K562 (cell line): ENCODE data around the gene NARF. TPM values are rescaled to one million over a fixed set of nuclear protein-coding genes. Genes with fewer than 3 reads are reported as not detected.

Source experiments
- CBFB ChIP-seq: sonication (generic); formaldehyde crosslinking; IDR thresholded peaks from 2 replicates; pipeline ENCODE4 v1.4.0; 2020; ENCODE audit warnings: mild to moderate bottlenecking, missing genetic modification reagents
- CHD2 ChIP-seq: IDR thresholded peaks from 2 replicates; pipeline ENCODE4 v1.6.1; 2011; ENCODE audit warnings: low read depth, low read length
- CREM ChIP-seq: IDR thresholded peaks from 2 replicates; pipeline ENCODE4 v1.6.1; 2014; ENCODE audit warnings: antibody characterized with exemption, low read depth
- CXXC5 ChIP-seq: fragments of 250-450 bp; sonication (Bioruptor Pico); IDR thresholded peaks from 2 replicates; pipeline ENCODE4 v1.8.0; 2022; ENCODE audit warnings: inconsistent platforms, mild to moderate bottlenecking, moderate library complexity
- EP400 ChIP-seq: fragments of 450-650 bp; IDR thresholded peaks from 2 replicates; pipeline ENCODE4 v1.6.1; 2017; ENCODE audit warnings: antibody characterized with exemption, mild to moderate bottlenecking, moderate library complexity
- KAT7 ChIP-seq: sonication (generic); formaldehyde crosslinking; IDR thresholded peaks from 2 replicates; pipeline ENCODE4 v1.8.0; 2022; ENCODE audit warnings: missing genetic modification reagents, mild to moderate bottlenecking, borderline replicate concordance
- MTF1 ChIP-seq: fragments of 250-450 bp; sonication (Bioruptor Pico); IDR thresholded peaks from 2 replicates; pipeline ENCODE4 v1.9.0; 2021; ENCODE audit warnings: moderate library complexity, mild to moderate bottlenecking, inconsistent platforms, borderline replicate concordance
- NFATC3 ChIP-seq: fragments of 450-650 bp; IDR thresholded peaks from 2 replicates; pipeline ENCODE4 v1.6.1; 2017; ENCODE audit warnings: mild to moderate bottlenecking
- NONO ChIP-seq, 2 experiments: fragments of 200-400 bp in 1 of 2; fragments of 450-650 bp in 1 of 2; formaldehyde crosslinking in 1 of 2; IDR thresholded peaks; 2 replicates each; pipeline ENCODE4 v1.6.1; 2017; ENCODE audit warnings: low read depth in 2 of 2, mild to moderate bottlenecking in 2 of 2, moderate library complexity in 2 of 2, low read length in 1 of 2
- NR2C2 ChIP-seq, 2 experiments: fragments of 200-800 bp in 1 of 2; sonication (Bioruptor generic) in 1 of 2; sonication (generic) in 1 of 2; formaldehyde crosslinking in 1 of 2; IDR thresholded peaks; 2 replicates each; pipeline versions ENCODE4 v1.6.1 to v1.8.0; 2016 to 2022; ENCODE audit warnings: mild to moderate bottlenecking in 1 of 2, missing compliant biosample characterization in 1 of 2, missing genetic modification characterization in 1 of 2, missing genetic modification reagents in 1 of 2
- NRF1 ChIP-seq, 2 experiments: fragments of 450-650 bp; IDR thresholded peaks in 1 of 2; conservative IDR thresholded peaks in 1 of 2; 2 replicates each; pipeline ENCODE4 v1.6.1; 2014; ENCODE audit warnings: mild to moderate bottlenecking in 2 of 2
- PHF8 ChIP-seq: fragments of 200-600 bp; sonication (generic); IDR thresholded peaks from 2 replicates; pipeline ENCODE4 v1.6.1; 2012; ENCODE audit warnings: mixed run types, mild to moderate bottlenecking, inconsistent platforms, low read length, moderate library complexity, borderline replicate concordance
- TGIF2 ChIP-seq: sonication (generic); formaldehyde crosslinking; IDR thresholded peaks from 2 replicates; pipeline ENCODE4 v1.8.1; 2022; ENCODE audit warnings: mild to moderate bottlenecking, missing genetic modification reagents, moderate library complexity
- ZBED1 ChIP-seq: IDR thresholded peaks from 2 replicates; pipeline ENCODE4 v1.6.1; 2014
- ZFX ChIP-seq: sonication (generic); formaldehyde crosslinking; IDR thresholded peaks from 2 replicates; pipeline ENCODE4 v1.8.0; 2022; ENCODE audit warnings: mild to moderate bottlenecking, missing genetic modification reagents, moderate library complexity
- ZNF444 ChIP-seq: fragments of 250-450 bp; sonication (Bioruptor Pico); IDR thresholded peaks from 2 replicates; pipeline ENCODE4 v1.4.0; 2020; ENCODE audit warnings: mild to moderate bottlenecking, moderate library complexity
- polyA plus RNA-seq, 8 experiments: library from polyadenylated mRNA; depleted of rRNA in 4 of 8; stranded (reverse) in 5 of 8; unstranded in 3 of 8; fragments of >200 nt; fragmentation: Nextera tagmentation in 2 of 8; fragmentation: Illumina TruSeq in 1 of 8; extraction: Ambion mirVana in 2 of 8; extraction: Trizol in 1 of 8; gene quantifications; 2 replicates each; pipeline versions ENCODE4 v1.2.1 to v1.2.3, GENCODE V29; 2011 to 2014; ENCODE audit warnings: inconsistent platforms in 1 of 8, missing spikeins in 1 of 8
- total RNA-seq, 7 experiments: library from RNA; depleted of rRNA in 6 of 7; stranded (reverse); fragments of >200 nt in 6 of 7; fragmentation: Illumina TruSeq in 2 of 7; extraction: Trizol in 2 of 7; gene quantifications; 2 replicates each; pipeline versions ENCODE4 v1.2.1 to v1.2.3, GENCODE V29; 2011 to 2021; ENCODE audit warnings: low replicate concordance in 1 of 7
- TF ChIP-seq, protein P1 (sequence below): fragments of 450-650 bp; formaldehyde crosslinking; IDR thresholded peaks from 2 replicates; pipeline ENCODE4 v1.4.0; 2022; ENCODE audit warnings: missing genetic modification characterization
- TF ChIP-seq, protein P2 (sequence below): fragments of 200-800 bp; sonication (Bioruptor generic); IDR thresholded peaks from 2 replicates; pipeline ENCODE4 v1.6.1; 2017; ENCODE audit warnings: missing genetic modification characterization, missing compliant biosample characterization
- TF ChIP-seq, protein P3 (sequence below): fragments of 450-650 bp; formaldehyde crosslinking; IDR thresholded peaks from 2 replicates; pipeline ENCODE4 v1.4.0; 2020; ENCODE audit warnings: mild to moderate bottlenecking, moderate library complexity
- TF ChIP-seq, protein P4 (sequence below): fragments of 250-450 bp; sonication (Bioruptor Pico); IDR thresholded peaks from 2 replicates; pipeline ENCODE4 v1.9.0; 2021; ENCODE audit warnings: mild to moderate bottlenecking, inconsistent platforms

The NARF gene
- total and polyA plus RNA-seq, 9 of the 15 experiments (the other 6 are each of a cell fraction or from before 2014, with no cell fraction given), result 60.4 to 423 (median 132) TPM

DNA sequence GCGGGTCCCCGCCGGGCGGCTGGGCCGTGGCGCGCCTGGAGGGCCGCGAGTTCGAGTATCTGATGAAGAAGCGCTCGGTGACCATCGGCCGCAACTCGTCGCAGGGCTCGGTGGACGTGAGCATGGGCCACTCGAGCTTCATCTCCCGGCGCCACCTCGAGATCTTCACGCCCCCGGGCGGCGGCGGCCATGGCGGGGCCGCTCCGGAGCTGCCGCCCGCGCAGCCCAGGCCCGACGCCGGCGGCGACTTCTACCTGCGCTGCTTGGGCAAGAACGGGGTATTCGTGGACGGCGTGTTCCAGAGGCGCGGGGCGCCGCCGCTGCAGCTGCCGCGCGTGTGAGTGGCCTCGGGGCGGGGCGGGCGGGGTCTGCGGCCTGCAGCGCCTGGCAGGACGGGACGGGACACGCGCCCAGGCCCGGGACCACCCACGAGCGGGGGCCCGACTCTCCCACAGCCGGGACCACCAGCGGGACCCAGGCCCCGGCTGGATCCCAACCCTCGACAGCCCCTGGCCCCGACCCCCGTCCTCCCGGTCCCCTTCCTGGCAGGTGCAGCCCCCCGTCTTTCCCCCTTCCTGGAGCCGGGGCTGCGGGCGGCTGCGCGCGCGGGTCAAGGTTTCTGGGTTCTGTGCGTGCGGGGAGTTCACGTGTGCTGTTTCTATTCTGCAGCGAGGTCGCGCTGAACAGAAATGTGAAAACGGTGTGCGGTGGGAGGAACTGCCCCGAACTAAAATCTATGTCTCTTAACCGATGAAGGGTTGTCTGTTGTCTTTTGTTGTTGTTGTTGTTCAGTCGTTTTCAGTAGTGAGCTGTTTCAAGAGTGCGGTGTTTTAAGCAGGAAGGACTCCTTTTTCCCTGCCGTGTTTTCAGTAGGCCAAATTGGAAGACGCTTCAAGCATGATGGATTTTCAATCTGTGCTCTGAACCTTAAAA lies 61.7 kb downstream of the NARF start (continued):
- 0 out of 2 replicates have a peak, but pooled peaks have one; percentile 1 for TF ChIP-seq PHF8
- TF ChIP-seq MTF1 (CRISPR knock-in tag), result no peak
- peak; percentile 25; the same call in 1 of the 2 replicates for TF ChIP-seq EP400
- no peak for TF ChIP-seq ZBED1
- TF ChIP-seq TGIF2, result no peak
- TF ChIP-seq, protein P1, sequence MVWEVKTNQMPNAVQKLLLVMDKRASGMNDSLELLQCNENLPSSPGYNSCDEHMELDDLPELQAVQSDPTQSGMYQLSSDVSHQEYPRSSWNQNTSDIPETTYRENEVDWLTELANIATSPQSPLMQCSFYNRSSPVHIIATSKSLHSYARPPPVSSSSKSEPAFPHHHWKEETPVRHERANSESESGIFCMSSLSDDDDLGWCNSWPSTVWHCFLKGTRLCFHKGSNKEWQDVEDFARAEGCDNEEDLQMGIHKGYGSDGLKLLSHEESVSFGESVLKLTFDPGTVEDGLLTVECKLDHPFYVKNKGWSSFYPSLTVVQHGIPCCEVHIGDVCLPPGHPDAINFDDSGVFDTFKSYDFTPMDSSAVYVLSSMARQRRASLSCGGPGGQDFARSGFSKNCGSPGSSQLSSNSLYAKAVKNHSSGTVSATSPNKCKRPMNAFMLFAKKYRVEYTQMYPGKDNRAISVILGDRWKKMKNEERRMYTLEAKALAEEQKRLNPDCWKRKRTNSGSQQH (CRISPR knock-in tag), result no peak
- TF ChIP-seq ZNF444 (CRISPR knock-in tag), result no peak
- TF ChIP-seq CXXC5 (CRISPR knock-in tag), result no peak
- TF ChIP-seq CHD2, result no peak
- TF ChIP-seq CREM, result peak; percentile 9; the same call in 1 of the 2 replicates
- TF ChIP-seq ZFX (CRISPR knock-in tag), result peak; percentile 55; the same call in 1 of the 2 replicates
- TF ChIP-seq, protein P2, sequence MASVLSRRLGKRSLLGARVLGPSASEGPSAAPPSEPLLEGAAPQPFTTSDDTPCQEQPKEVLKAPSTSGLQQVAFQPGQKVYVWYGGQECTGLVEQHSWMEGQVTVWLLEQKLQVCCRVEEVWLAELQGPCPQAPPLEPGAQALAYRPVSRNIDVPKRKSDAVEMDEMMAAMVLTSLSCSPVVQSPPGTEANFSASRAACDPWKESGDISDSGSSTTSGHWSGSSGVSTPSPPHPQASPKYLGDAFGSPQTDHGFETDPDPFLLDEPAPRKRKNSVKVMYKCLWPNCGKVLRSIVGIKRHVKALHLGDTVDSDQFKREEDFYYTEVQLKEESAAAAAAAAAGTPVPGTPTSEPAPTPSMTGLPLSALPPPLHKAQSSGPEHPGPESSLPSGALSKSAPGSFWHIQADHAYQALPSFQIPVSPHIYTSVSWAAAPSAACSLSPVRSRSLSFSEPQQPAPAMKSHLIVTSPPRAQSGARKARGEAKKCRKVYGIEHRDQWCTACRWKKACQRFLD (CRISPR knock-in tag), result no peak
- TF ChIP-seq NONO (IDR thresholded peaks at IDR 0.05; ENCODE audit: low read depth in 2 of 2, low read length in 1 of 2), result peak in 1 of 2 experiments; percentile 59; a peak in 2 of 4 replicates
- peak; percentile 73 to 78 for TF ChIP-seq NRF1 (conservative IDR thresholded peaks at IDR 0.05 in 1 of 2, IDR thresholded peaks at IDR 0.05 in 1 of 2)
- TF ChIP-seq CBFB (CRISPR knock-in tag), result no peak
- TF ChIP-seq, protein P3, sequence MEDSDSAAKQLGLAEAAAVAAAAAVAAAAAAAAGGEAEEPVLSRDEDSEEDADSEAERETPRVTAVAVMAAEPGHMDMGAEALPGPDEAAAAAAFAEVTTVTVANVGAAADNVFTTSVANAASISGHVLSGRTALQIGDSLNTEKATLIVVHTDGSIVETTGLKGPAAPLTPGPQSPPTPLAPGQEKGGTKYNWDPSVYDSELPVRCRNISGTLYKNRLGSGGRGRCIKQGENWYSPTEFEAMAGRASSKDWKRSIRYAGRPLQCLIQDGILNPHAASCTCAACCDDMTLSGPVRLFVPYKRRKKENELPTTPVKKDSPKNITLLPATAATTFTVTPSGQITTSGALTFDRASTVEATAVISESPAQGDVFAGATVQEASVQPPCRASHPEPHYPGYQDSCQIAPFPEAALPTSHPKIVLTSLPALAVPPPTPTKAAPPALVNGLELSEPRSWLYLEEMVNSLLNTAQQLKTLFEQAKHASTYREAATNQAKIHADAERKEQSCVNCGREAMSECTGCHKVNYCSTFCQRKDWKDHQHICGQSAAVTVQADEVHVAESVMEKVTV (CRISPR knock-in tag), result no peak
- TF ChIP-seq, protein P4, sequence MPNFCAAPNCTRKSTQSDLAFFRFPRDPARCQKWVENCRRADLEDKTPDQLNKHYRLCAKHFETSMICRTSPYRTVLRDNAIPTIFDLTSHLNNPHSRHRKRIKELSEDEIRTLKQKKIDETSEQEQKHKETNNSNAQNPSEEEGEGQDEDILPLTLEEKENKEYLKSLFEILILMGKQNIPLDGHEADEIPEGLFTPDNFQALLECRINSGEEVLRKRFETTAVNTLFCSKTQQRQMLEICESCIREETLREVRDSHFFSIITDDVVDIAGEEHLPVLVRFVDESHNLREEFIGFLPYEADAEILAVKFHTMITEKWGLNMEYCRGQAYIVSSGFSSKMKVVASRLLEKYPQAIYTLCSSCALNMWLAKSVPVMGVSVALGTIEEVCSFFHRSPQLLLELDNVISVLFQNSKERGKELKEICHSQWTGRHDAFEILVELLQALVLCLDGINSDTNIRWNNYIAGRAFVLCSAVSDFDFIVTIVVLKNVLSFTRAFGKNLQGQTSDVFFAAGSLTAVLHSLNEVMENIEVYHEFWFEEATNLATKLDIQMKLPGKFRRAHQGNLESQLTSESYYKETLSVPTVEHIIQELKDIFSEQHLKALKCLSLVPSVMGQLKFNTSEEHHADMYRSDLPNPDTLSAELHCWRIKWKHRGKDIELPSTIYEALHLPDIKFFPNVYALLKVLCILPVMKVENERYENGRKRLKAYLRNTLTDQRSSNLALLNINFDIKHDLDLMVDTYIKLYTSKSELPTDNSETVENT (CRISPR knock-in tag), result peak; percentile 50; the same call in 1 of the 2 replicates
- no peak for TF ChIP-seq KAT7 (CRISPR knock-in tag)
- no peak for TF ChIP-seq NR2C2 (CRISPR knock-in tag; IDR thresholded peaks at IDR 0.05)
- no peak for TF ChIP-seq NR2C2 (tag; IDR thresholded peaks at IDR 0.05)
- no peak for TF ChIP-seq NFATC3
